IMR-90 (cell line): Measurements from ENCODE around the gene RFX4. TPM values are rescaled to one million over a fixed set of nuclear protein-coding genes. Genes with fewer than 3 reads are reported as not detected.
"Not testable (repeated sequence)": the region's sequence is repeated elsewhere in the genome, so short reads cannot be mapped to it uniquely, and the experiment has no call there.

ENCODE experiments used
- ATAC-seq: fragments of 200-7000 bp; cut with Tn5 transposase; 2 replicates; pipeline ENCODE4 v1.9.1; 2020; ENCODE audit warnings: low read depth, mild to moderate bottlenecking, moderate library complexity
- BruUV-seq: library from RNA; stranded (reverse); fragments of 400-500 nt; replicated peaks from 2 replicates; lab custom pipeline; 2021; lab: Mats Ljungman, UMichigan
- CTCF ChIA-PET: fragments of 300-600 bp; formaldehyde crosslinking; extraction: SDS; loops from one replicate; lab custom pipeline; 2021; ENCODE audit warnings: antibody characterized with exemption; lab: Yijun Ruan, JAX
- POLR2A ChIA-PET: fragments of 300-600 bp; sonication (Branson Sonifier 250); formaldehyde crosslinking; loops from one replicate; lab custom pipeline; 2022; ENCODE audit warnings: antibody characterized with exemption; ENCODE audit not compliant: unreplicated experiment; lab: Charles Lee
- DNase-seq: peaks from one replicate; pipeline ENCODE4 v3.0.0; 2013
- H2AFZ ChIP-seq: replicated peaks from 2 replicates; pipeline ENCODE3; 2013; ENCODE audit warnings: low read length, mild to moderate bottlenecking; ENCODE audit not compliant: poor library complexity
- H2AK5ac ChIP-seq: 2 replicates; pipeline ENCODE4 v1.6.1; 2013; ENCODE audit warnings: low read depth, low read length, inconsistent platforms
- H2AK9ac ChIP-seq: replicated peaks from 2 replicates; pipeline ENCODE3; 2013; ENCODE audit warnings: mild to moderate bottlenecking, low read depth, low read length, moderate library complexity; ENCODE audit not compliant: poor library complexity
- H2BK120ac ChIP-seq: 2 replicates; pipeline ENCODE4 v1.6.1; 2013; ENCODE audit warnings: low read depth, low read length, inconsistent platforms
- H2BK15ac ChIP-seq: 3 replicates; pipeline ENCODE4 v1.6.1; 2013; ENCODE audit warnings: low read depth, low read length, inconsistent platforms
- H2BK20ac ChIP-seq: 2 replicates; pipeline ENCODE4 v1.6.1; 2013; ENCODE audit warnings: low read depth, mild to moderate bottlenecking, inconsistent platforms, low read length, moderate library complexity
- H2BK5ac ChIP-seq: 2 replicates; pipeline ENCODE4 v1.6.1; 2013; ENCODE audit warnings: mild to moderate bottlenecking, low read depth, low read length, inconsistent platforms; ENCODE audit not compliant: poor library complexity, severe bottlenecking
- H3K14ac ChIP-seq: replicated peaks from 2 replicates; pipeline ENCODE4 v1.6.1; 2013; ENCODE audit warnings: low read depth, low read length, inconsistent platforms
- H3K18ac ChIP-seq: 2 replicates; pipeline ENCODE4 v1.6.1; 2013; ENCODE audit warnings: low read depth, low read length, control low read depth
- H3K23ac ChIP-seq: 2 replicates; pipeline ENCODE4 v1.6.1; 2013; ENCODE audit warnings: low read depth, low read length, inconsistent platforms
- H3K27ac ChIP-seq: 2 replicates; pipeline ENCODE4 v1.5.1; 2013; ENCODE audit warnings: mild to moderate bottlenecking, control low read depth, low read length; ENCODE audit not compliant: insufficient read depth
- H3K27me3 ChIP-seq: 2 replicates; pipeline ENCODE4 v1.6.1; 2013; ENCODE audit warnings: low read length; ENCODE audit not compliant: control insufficient read depth, insufficient read depth
- H3K36me3 ChIP-seq: 2 replicates; pipeline ENCODE4 v1.6.1; 2013; ENCODE audit warnings: low read length, mixed read lengths; ENCODE audit not compliant: control insufficient read depth, insufficient read depth
- H3K4ac ChIP-seq: 2 replicates; pipeline ENCODE4 v1.6.1; 2013; ENCODE audit warnings: low read depth, low read length, inconsistent platforms
- H3K4me1 ChIP-seq: 2 replicates; pipeline ENCODE4 v1.6.1; 2013; ENCODE audit warnings: low read length, mixed read lengths; ENCODE audit not compliant: control insufficient read depth, insufficient read depth
- H3K4me2 ChIP-seq: 2 replicates; pipeline ENCODE4 v1.6.1; 2013; ENCODE audit warnings: low read depth, mild to moderate bottlenecking, control low read depth, low read length, moderate library complexity
- H3K4me3 ChIP-seq: 2 replicates; pipeline ENCODE4 v1.5.1; 2013; ENCODE audit warnings: low read depth, mild to moderate bottlenecking, control low read depth, low read length, moderate library complexity; ENCODE audit not compliant: insufficient read depth
- H3K56ac ChIP-seq: 2 replicates; pipeline ENCODE4 v1.6.1; 2013; ENCODE audit warnings: low read length, inconsistent platforms; ENCODE audit not compliant: insufficient read depth; ENCODE audit errors: extremely low read depth
- H3K79me1 ChIP-seq, 2 experiments: 2 replicates each; pipeline ENCODE4 v1.6.1; 2013; ENCODE audit warnings: low read length in 2 of 2, inconsistent platforms in 1 of 2, low read depth in 1 of 2
- H3K9ac ChIP-seq: 2 replicates; pipeline ENCODE4 v1.6.1; 2013; ENCODE audit warnings: low read depth, low read length, control low read depth
- H3K9me1 ChIP-seq: 2 replicates; pipeline ENCODE4 v1.6.1; 2013; ENCODE audit warnings: low read length, inconsistent platforms; ENCODE audit not compliant: insufficient read depth
- H3K9me3 ChIP-seq: 2 replicates; pipeline ENCODE4 v1.6.1; 2013; ENCODE audit warnings: low read length; ENCODE audit not compliant: control insufficient read depth, insufficient read depth
- H4K20me1 ChIP-seq: 2 replicates; pipeline ENCODE4 v1.6.1; 2013; ENCODE audit warnings: low read length, inconsistent platforms; ENCODE audit not compliant: insufficient read depth
- H4K5ac ChIP-seq: 2 replicates; pipeline ENCODE4 v1.6.1; 2013; ENCODE audit warnings: mild to moderate bottlenecking, low read depth, low read length, control low read depth
- H4K8ac ChIP-seq, 2 experiments: 2 replicates each; pipeline ENCODE4 v1.6.1; 2013; ENCODE audit warnings: low read depth in 2 of 2, low read length in 2 of 2, control low read depth in 1 of 2, inconsistent platforms in 1 of 2
- H4K91ac ChIP-seq: 2 replicates; pipeline ENCODE4 v1.6.1; 2013; ENCODE audit warnings: low read depth, low read length, inconsistent platforms; ENCODE audit not compliant: insufficient read depth
- CEBPB ChIP-seq: IDR thresholded peaks from 2 replicates; pipeline ENCODE4 v1.6.1; 2012; ENCODE audit warnings: low read depth, low read length, improper control_type of control experiment
- WGBS, 2 experiments: methylation state at CpG; one replicate each; pipeline versions ENCODE4 v1.1.5 to v1.1.7; 2013; ENCODE audit warnings: missing lambda C conversion rate in 2 of 2; ENCODE audit not compliant: insufficient read length in 1 of 2; ENCODE audit errors: extremely low coverage in 2 of 2; 5-methylcytosine and 5-hydroxymethylcytosine counted together
- dilution Hi-C: fragments of 300-500 bp; cut with HindIII; formaldehyde crosslinking; loops from one replicate; pipeline ENCODE4 v1.14.3; 2018; ENCODE audit warnings: low sequenced_read_pairs; ENCODE audit not compliant: unreplicated experiment
- in situ Hi-C: fragments of 300-500 bp; cut with MboI; formaldehyde crosslinking; loops from 3 replicates; pipeline ENCODE4 v1.14.3; 2019; ENCODE audit warnings: low sequenced_read_pairs, inconsistent platforms, mixed read lengths
- intact Hi-C: fragments of 100-400 bp; cut with micrococcal nuclease; formaldehyde crosslinking; loops from 2 replicates; pipeline ENCODE4 v1.10.0; 2022
- polyA plus RNA-seq, 3 experiments: library from polyadenylated mRNA; depleted of rRNA; stranded (reverse); fragments of >200 nt; gene quantifications; 2 replicates each; pipeline ENCODE4 v1.2.3, GENCODE V29; 2012; ENCODE audit warnings: low replicate concordance in 1 of 3
- total RNA-seq: library from RNA; depleted of rRNA; stranded (reverse); fragments of >200 nt; gene quantifications from 2 replicates; pipeline ENCODE4 v1.2.3, GENCODE V29; 2012

The RFX4 gene
- total and polyA plus RNA-seq, 2 of the 4 experiments (the other 2 are of a cell fraction) = not detected

DNA sequence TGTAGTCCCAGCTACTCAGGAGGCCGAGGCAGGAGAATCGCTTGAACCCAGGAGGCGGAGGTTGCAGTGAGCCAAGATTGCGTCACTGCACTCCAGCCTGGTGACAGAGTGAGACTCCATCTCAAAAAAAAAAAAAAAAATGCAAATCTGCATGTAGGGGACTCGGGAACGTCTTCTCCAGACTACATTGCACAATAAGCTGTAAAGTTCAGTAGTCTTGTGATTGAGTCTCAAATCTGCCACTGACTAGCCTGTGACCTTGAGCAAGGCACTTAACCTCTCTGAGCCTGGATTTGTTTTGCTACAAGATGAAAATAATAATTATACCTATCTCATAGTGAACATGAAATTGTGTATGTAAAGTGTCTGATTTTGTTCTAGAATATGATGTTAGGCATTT is 109.2 kb downstream of the RFX4 start:
- dilution Hi-C loops, H2AFZ ChIP-seq, H3K4me1 ChIP-seq, H3K4me2 ChIP-seq, H2BK20ac ChIP-seq, H4K91ac ChIP-seq, H3K14ac ChIP-seq, H3K4ac ChIP-seq, H3K4me3 ChIP-seq, H4K20me1 ChIP-seq, intact Hi-C loops, CTCF ChIA-PET, H2BK120ac ChIP-seq, H2BK5ac ChIP-seq, H3K27me3 ChIP-seq, H3K27ac ChIP-seq, H3K36me3 ChIP-seq, H3K9me1 ChIP-seq, H2BK15ac ChIP-seq, BruUV-seq, H3K56ac ChIP-seq, in situ Hi-C loops, ATAC-seq, H3K9ac ChIP-seq, H4K8ac ChIP-seq, H4K5ac ChIP-seq, H3K18ac ChIP-seq, H3K23ac ChIP-seq, H2AK9ac ChIP-seq, POLR2A ChIA-PET, H3K79me1 ChIP-seq, DNase-seq, H3K9me3 ChIP-seq, H2AK5ac ChIP-seq: not testable (repeated sequence)
- 0 out of 2 replicates have a peak, but pooled peaks have one; percentile 14 for TF ChIP-seq CEBPB
- no CpG with 5 or more reads among the region's 6 CpGs for WGBS, 2 experiments
